Fibroblast of lung (primary cell): ENCODE results near the gene AWAT2.

Experiments
- EZH2 ChIP-seq: IDR thresholded peaks from 2 replicates; pipeline ENCODE4 v1.5.1; 2012; ENCODE audit warnings: low read length, control low read depth, mild to moderate bottlenecking; ENCODE audit errors: missing control alignments
- TF ChIP-seq, protein P1 (sequence below), 2 donors: IDR thresholded peaks in 1 of 2; conservative IDR thresholded peaks in 1 of 2; 1 replicate in 1 of 2; 2 replicates in 1 of 2; pipeline ENCODE4 v1.5.1; 2011 to 2012; ENCODE audit warnings: low read length in 2 of 2, control low read depth in 1 of 2, inconsistent platforms in 1 of 2, low read depth in 1 of 2, mild to moderate bottlenecking in 1 of 2

- TF ChIP-seq, protein P1, sequence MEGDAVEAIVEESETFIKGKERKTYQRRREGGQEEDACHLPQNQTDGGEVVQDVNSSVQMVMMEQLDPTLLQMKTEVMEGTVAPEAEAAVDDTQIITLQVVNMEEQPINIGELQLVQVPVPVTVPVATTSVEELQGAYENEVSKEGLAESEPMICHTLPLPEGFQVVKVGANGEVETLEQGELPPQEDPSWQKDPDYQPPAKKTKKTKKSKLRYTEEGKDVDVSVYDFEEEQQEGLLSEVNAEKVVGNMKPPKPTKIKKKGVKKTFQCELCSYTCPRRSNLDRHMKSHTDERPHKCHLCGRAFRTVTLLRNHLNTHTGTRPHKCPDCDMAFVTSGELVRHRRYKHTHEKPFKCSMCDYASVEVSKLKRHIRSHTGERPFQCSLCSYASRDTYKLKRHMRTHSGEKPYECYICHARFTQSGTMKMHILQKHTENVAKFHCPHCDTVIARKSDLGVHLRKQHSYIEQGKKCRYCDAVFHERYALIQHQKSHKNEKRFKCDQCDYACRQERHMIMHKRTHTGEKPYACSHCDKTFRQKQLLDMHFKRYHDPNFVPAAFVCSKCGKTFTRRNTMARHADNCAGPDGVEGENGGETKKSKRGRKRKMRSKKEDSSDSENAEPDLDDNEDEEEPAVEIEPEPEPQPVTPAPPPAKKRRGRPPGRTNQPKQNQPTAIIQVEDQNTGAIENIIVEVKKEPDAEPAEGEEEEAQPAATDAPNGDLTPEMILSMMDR (conservative IDR thresholded peaks at IDR 0.05 in 1 of 2, IDR thresholded peaks at IDR 0.05 in 1 of 2; ENCODE audit: low read depth in 1 of 2, low read length in 2 of 2), result no peak
- no peak for TF ChIP-seq EZH2
Observed at GRCh38 chrX:70079870-70080269, 30.1 kb upstream of the AWAT2 start.
